ENCODE results near the gene ZNF536.
"Not testable (repeated sequence)": the region's sequence is repeated elsewhere in the genome, so short reads cannot be mapped to it uniquely, and the experiment has no call there.

The ZNF536 gene

DNA sequence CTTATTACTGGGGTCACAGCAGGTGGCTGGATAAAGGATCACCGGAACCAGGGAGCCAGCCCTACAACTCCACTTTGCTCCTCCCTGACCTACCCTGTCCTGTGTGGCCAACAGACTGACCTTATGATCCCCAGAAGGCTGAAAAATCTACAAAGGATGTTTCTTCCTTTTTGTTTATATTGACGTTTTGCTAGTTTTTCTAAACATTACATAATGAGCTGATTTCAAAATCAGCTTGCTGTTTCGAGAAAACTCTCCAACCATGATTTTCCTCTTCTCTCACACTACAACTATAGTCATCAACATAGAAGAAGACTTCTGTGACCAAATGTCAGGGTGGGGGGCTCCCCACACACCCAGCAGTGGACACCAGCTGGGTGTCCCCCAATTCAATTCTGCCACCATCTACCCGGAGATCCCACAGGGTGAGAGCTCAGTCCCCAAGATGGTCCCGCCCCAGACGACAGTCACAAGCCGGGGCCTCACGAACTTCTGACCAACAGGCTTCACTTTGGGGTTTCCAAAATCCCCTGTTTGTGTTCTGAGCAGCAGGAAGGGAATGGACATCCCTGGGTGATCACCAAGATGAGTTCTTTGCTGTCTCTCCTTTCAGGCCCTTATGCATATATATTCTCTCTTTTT lies 35.0 kb downstream of the ZNF536 start:
- ChIA-PET CTCF (no interaction called here), POLR2A (ENCODE audit: low non-redundant PET) (no interaction called here)
- TF ChIP-seq, protein P1, sequence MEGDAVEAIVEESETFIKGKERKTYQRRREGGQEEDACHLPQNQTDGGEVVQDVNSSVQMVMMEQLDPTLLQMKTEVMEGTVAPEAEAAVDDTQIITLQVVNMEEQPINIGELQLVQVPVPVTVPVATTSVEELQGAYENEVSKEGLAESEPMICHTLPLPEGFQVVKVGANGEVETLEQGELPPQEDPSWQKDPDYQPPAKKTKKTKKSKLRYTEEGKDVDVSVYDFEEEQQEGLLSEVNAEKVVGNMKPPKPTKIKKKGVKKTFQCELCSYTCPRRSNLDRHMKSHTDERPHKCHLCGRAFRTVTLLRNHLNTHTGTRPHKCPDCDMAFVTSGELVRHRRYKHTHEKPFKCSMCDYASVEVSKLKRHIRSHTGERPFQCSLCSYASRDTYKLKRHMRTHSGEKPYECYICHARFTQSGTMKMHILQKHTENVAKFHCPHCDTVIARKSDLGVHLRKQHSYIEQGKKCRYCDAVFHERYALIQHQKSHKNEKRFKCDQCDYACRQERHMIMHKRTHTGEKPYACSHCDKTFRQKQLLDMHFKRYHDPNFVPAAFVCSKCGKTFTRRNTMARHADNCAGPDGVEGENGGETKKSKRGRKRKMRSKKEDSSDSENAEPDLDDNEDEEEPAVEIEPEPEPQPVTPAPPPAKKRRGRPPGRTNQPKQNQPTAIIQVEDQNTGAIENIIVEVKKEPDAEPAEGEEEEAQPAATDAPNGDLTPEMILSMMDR (conservative IDR thresholded peaks at IDR 0.05; ENCODE audit: low read depth) = no peak
- no peak overlapping the region for H3K27ac ChIP-seq
- DNase-seq (ENCODE audit: low spot score) = no peak

GRCh38 chr19:30408734-30409301 lies 36.6 kb downstream of the ZNF536 start:
- H3K27ac ChIP-seq = no peak overlapping the region
- no peak for DNase-seq (ENCODE audit: low spot score)
- TF ChIP-seq, protein P1 (conservative IDR thresholded peaks at IDR 0.05; ENCODE audit: low read depth) = no peak
- ChIA-PET CTCF (interaction anchor here (0.6 kb wide), 1 partner anchor 185 kb away, joined by 4 read pairs; no protein-coding TSS in a partner anchor), POLR2A (ENCODE audit: low non-redundant PET) (no interaction called here)

DNA sequence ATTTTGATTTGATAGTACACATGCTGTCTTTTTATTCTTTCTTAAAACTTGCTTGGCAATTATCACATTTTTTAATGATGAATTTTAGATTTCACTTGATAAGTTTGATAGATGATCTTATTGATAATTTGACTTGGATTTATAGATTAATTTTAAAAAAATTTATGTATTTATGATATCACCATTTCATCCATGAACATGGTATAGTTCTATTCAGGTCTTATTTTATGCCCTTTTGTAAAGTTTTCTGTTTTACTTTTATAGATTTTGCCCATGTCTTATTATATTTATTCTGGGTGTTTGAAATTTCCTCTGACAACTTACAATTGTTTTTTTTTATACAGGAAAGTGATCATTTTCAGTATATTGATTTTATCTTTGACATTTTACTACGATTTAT lies 39.5 kb downstream of the ZNF536 start:
- POLR2A ChIA-PET (ENCODE audit: low non-redundant PET) = no interaction called here
- TF ChIP-seq, protein P1 (conservative IDR thresholded peaks at IDR 0.05; ENCODE audit: low read depth) = no peak
- DNase-seq (ENCODE audit: low spot score) = no peak
- CTCF ChIA-PET = no interaction called here
- H3K27ac ChIP-seq = no peak overlapping the region

DNA sequence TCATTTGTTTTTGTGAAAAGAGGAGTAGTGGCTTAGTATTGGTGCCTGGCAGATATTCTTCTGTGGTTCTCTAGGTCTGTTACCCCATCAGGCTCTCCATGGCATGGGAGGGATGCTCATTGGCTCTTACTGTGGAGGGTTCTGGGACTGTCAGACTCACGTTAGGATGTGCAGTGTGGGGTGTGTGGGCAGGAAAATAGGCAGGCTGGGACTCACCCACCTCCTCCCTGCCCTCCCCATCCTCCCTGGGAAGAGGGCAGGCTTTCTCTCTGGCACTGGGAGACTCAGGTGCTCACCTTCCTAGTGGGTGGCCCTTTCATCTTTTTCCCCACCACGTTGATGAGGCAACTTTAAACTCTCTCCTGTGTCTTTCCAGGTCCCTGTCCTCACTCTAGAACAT lies 44.2 kb downstream of the ZNF536 start:
- ChIA-PET CTCF (interaction anchor here (0.8 kb wide), 1 partner anchor 265 kb away, joined by 5 read pairs; no protein-coding TSS in a partner anchor), POLR2A (ENCODE audit: low non-redundant PET) (no interaction called here)
- DNase-seq (ENCODE audit: low spot score) = no peak
- no peak overlapping the region for H3K27ac ChIP-seq
- TF ChIP-seq, protein P1 (conservative IDR thresholded peaks at IDR 0.05; ENCODE audit: low read depth) = no peak

- POLR2A ChIA-PET (ENCODE audit: low non-redundant PET); H3K27ac ChIP-seq; DNase-seq (ENCODE audit: low spot score): not testable (repeated sequence)
- CTCF ChIA-PET = interaction anchor here (0.8 kb wide), 1 partner anchor 266 kb away, joined by 5 read pairs; no protein-coding TSS in a partner anchor
Measured at GRCh38 chr19:30417166-30417565, 45.0 kb downstream of the ZNF536 start.

DNA sequence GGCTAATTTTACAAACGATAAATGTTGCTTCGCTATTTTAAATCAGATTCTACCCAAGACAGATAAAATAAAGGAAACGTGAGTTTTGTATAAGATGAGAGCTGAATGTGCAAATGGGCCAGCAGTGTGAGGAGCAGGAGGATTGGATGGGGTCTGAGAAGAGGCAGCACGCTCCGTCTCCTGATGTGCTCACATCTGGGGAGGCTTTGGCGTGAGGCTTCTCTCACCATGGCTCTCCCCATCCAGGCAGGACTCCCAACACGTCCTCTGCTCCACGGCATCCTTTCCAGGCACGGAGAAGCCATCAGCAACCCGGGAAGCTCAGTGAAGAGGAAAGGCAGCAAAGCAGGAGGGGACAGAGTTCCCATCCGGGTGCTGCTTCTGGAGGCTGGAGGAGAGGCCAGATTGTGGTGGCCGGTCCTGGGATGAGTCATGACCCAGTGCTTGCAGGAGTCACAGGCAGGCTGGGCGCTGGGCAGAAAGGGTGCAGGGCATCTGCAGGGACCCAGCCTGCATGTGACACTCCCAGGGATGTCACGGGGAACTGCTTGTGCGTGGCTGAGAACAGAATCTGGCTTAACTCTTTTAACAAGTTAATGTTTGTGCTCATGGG lies 47.5 kb downstream of the ZNF536 start:
- DNase-seq (ENCODE audit: low spot score) = no peak
- ChIA-PET CTCF (interaction anchor here (0.6 kb wide), 1 partner anchor 16 kb away, joined by 4 read pairs; no protein-coding TSS in a partner anchor), POLR2A (ENCODE audit: low non-redundant PET) (no interaction called here)
- TF ChIP-seq, protein P1 (conservative IDR thresholded peaks at IDR 0.05; ENCODE audit: low read depth) = no peak
- no peak overlapping the region for H3K27ac ChIP-seq

- TF ChIP-seq, protein P1 (conservative IDR thresholded peaks at IDR 0.05; ENCODE audit: low read depth) = no peak
- CTCF ChIA-PET = interaction anchor here (0.6 kb wide), 1 partner anchor 17 kb away, joined by 4 read pairs; no protein-coding TSS in a partner anchor
- H3K27ac ChIP-seq = no peak overlapping the region
- POLR2A ChIA-PET (ENCODE audit: low non-redundant PET) = no interaction called here
- no peak for DNase-seq (ENCODE audit: low spot score)
Measured at GRCh38 chr19:30420316-30420715, 48.1 kb downstream of the ZNF536 start.

All from RWPE1 (cell line).